ENCODE results near the gene PSMG2. TPM values are rescaled to one million over a fixed set of nuclear protein-coding genes. Genes with fewer than 3 reads are reported as not detected.

Gene PSMG2
- total and polyA plus RNA-seq, 9 of the 15 experiments (the other 6 are each of a cell fraction or from before 2014, with no cell fraction given): 59.9 to 271 (median 111) TPM

DNA sequence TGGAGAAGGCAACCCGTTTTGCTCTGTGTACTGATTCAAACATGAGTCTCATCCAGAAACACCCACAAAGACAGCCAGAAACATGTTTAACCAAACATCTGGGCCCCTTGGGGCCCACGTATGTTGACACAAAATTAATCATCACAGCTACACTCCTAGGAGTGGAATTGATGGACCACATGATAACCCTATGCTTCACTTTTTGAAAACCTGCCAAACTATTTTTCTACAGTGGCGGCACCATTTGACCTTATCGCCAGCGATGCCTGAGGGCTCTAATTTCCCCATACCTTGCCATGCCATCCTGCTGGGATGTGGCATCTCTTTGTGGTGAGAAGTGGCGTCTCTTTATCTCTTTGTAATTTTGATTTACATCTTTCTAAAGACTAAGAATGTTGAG lies 38.5 kb downstream of the PSMG2 start (continued):
- TF ChIP-seq, protein P1, sequence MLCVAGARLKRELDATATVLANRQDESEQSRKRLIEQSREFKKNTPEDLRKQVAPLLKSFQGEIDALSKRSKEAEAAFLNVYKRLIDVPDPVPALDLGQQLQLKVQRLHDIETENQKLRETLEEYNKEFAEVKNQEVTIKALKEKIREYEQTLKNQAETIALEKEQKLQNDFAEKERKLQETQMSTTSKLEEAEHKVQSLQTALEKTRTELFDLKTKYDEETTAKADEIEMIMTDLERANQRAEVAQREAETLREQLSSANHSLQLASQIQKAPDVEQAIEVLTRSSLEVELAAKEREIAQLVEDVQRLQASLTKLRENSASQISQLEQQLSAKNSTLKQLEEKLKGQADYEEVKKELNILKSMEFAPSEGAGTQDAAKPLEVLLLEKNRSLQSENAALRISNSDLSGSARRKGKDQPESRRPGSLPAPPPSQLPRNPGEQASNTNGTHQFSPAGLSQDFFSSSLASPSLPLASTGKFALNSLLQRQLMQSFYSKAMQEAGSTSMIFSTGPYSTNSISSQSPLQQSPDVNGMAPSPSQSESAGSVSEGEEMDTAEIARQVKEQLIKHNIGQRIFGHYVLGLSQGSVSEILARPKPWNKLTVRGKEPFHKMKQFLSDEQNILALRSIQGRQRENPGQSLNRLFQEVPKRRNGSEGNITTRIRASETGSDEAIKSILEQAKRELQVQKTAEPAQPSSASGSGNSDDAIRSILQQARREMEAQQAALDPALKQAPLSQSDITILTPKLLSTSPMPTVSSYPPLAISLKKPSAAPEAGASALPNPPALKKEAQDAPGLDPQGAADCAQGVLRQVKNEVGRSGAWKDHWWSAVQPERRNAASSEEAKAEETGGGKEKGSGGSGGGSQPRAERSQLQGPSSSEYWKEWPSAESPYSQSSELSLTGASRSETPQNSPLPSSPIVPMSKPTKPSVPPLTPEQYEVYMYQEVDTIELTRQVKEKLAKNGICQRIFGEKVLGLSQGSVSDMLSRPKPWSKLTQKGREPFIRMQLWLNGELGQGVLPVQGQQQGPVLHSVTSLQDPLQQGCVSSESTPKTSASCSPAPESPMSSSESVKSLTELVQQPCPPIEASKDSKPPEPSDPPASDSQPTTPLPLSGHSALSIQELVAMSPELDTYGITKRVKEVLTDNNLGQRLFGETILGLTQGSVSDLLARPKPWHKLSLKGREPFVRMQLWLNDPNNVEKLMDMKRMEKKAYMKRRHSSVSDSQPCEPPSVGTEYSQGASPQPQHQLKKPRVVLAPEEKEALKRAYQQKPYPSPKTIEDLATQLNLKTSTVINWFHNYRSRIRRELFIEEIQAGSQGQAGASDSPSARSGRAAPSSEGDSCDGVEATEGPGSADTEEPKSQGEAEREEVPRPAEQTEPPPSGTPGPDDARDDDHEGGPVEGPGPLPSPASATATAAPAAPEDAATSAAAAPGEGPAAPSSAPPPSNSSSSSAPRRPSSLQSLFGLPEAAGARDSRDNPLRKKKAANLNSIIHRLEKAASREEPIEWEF (CRISPR knock-in tag; IDR thresholded peaks at IDR 0.05): no peak
- TF ChIP-seq, protein P2, sequence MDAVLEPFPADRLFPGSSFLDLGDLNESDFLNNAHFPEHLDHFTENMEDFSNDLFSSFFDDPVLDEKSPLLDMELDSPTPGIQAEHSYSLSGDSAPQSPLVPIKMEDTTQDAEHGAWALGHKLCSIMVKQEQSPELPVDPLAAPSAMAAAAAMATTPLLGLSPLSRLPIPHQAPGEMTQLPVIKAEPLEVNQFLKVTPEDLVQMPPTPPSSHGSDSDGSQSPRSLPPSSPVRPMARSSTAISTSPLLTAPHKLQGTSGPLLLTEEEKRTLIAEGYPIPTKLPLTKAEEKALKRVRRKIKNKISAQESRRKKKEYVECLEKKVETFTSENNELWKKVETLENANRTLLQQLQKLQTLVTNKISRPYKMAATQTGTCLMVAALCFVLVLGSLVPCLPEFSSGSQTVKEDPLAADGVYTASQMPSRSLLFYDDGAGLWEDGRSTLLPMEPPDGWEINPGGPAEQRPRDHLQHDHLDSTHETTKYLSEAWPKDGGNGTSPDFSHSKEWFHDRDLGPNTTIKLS (IDR thresholded peaks at IDR 0.05; ENCODE audit: borderline replicate concordance, low read depth): no peak
- TF ChIP-seq STAT5B (CRISPR knock-in tag; IDR thresholded peaks at IDR 0.05): no peak
- no peak for TF ChIP-seq SIN3B (IDR thresholded peaks at IDR 0.05; ENCODE audit: low read depth)
- TF ChIP-seq GTF2F1 (IDR thresholded peaks at IDR 0.05; ENCODE audit: low read depth, low read length): no peak
- no peak for TF ChIP-seq ELF4 (CRISPR knock-in tag; IDR thresholded peaks at IDR 0.05)
- peak; percentile 67; the same call in 1 of the 2 replicates for TF ChIP-seq CTBP1 (IDR thresholded peaks at IDR 0.05; ENCODE audit: borderline replicate concordance)
- peak; percentile 8 for TF ChIP-seq ZFP36 (IDR thresholded peaks at IDR 0.05; ENCODE audit: low read depth, low read length, partially characterized antibody)
- TF ChIP-seq NUFIP1 (IDR thresholded peaks at IDR 0.05; ENCODE audit: partially characterized antibody): no peak
- peak; percentile 68 for TF ChIP-seq ARID1B (IDR thresholded peaks at IDR 0.05)
- TF ChIP-seq, protein P3, sequence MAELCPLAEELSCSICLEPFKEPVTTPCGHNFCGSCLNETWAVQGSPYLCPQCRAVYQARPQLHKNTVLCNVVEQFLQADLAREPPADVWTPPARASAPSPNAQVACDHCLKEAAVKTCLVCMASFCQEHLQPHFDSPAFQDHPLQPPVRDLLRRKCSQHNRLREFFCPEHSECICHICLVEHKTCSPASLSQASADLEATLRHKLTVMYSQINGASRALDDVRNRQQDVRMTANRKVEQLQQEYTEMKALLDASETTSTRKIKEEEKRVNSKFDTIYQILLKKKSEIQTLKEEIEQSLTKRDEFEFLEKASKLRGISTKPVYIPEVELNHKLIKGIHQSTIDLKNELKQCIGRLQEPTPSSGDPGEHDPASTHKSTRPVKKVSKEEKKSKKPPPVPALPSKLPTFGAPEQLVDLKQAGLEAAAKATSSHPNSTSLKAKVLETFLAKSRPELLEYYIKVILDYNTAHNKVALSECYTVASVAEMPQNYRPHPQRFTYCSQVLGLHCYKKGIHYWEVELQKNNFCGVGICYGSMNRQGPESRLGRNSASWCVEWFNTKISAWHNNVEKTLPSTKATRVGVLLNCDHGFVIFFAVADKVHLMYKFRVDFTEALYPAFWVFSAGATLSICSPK (IDR thresholded peaks at IDR 0.05; ENCODE audit: borderline replicate concordance): no peak
- TF ChIP-seq, protein P4, sequence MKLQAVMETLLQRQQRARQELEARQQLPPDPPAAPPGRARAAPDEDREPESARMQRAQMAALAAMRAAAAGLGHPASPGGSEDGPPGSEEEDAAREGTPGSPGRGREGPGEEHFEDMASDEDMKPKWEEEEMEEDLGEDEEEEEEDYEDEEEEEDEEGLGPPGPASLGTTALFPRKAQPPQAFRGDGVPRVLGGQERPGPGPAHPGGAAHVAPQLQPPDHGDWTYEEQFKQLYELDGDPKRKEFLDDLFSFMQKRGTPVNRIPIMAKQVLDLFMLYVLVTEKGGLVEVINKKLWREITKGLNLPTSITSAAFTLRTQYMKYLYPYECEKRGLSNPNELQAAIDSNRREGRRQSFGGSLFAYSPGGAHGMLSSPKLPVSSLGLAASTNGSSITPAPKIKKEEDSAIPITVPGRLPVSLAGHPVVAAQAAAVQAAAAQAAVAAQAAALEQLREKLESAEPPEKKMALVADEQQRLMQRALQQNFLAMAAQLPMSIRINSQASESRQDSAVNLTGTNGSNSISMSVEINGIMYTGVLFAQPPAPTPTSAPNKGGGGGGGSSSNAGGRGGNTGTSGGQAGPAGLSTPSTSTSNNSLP (IDR thresholded peaks at IDR 0.05; ENCODE audit: borderline replicate concordance, low read depth, low read length): peak; percentile 35; the same call in 1 of the 2 replicates
- TF ChIP-seq CBFA2T3 (IDR thresholded peaks at IDR 0.05): peak; percentile 70

Data from K562 (cell line).